Neutrophil (primary cell): ENCODE results near the gene FAM78B.

Source experiments
- H3K27ac ChIP-seq: fragments of 200-600 bp; sonication (generic); 2 replicates; pipeline ENCODE4 v1.5.1; 2016; ENCODE audit warnings: mild to moderate bottlenecking, moderate library complexity
- H3K27me3 ChIP-seq: fragments of 200-600 bp; sonication (generic); 2 replicates; pipeline ENCODE4 v1.6.0; 2016; ENCODE audit warnings: mild to moderate bottlenecking
- H3K36me3 ChIP-seq: fragments of 200-600 bp; sonication (generic); 2 replicates; pipeline ENCODE4 v1.5.1; 2017
- H3K4me1 ChIP-seq, 2 experiments: fragments of 200-600 bp in 1 of 2; sonication (generic) in 1 of 2; 1 replicate in 1 of 2; 2 replicates in 1 of 2; pipeline versions ENCODE4 v1.5.1 to v1.6.1; 2013 to 2016; ENCODE audit warnings: low read depth in 1 of 2, low read length in 1 of 2, mild to moderate bottlenecking in 1 of 2, moderate library complexity in 1 of 2; ENCODE audit not compliant: control insufficient read depth in 1 of 2, insufficient read depth in 1 of 2
- H3K4me3 ChIP-seq, 2 experiments: fragments of 200-600 bp in 1 of 2; sonication (generic) in 1 of 2; 1 replicate in 1 of 2; 2 replicates in 1 of 2; pipeline ENCODE4 v1.5.1; 2013 to 2016; ENCODE audit warnings: low read depth in 1 of 2, low read length in 1 of 2, mild to moderate bottlenecking in 1 of 2, moderate library complexity in 1 of 2
- H3K9me3 ChIP-seq: fragments of 200-600 bp; sonication (generic); 2 replicates; pipeline ENCODE4 v1.5.1; 2016
- CTCF ChIP-seq: fragments of 200-600 bp; sonication (generic); IDR thresholded peaks from 2 replicates; pipeline ENCODE4 v1.5.1; 2016; ENCODE audit warnings: antibody characterized with exemption

Gene FAM78B

GRCh38 chr1:166166698-166167571 lies at the start of gene FAM78B:
Gene FAM78B, minus strand, starts transcription at chr1:166167001. Its CDS starts 753 bp downstream, at chr1:166166248.
- H3K36me3 ChIP-seq, result no peaks in the 10 kb centered on the region
- no peak within 1 kb of the TSS for H3K4me3 ChIP-seq
- H3K27ac ChIP-seq, result no peak within 1 kb of the TSS
- no peaks in the 10 kb centered on the region for H3K9me3 ChIP-seq
- H3K27me3 ChIP-seq, result peaks cover 92% of the 10 kb centered on the region
- no peaks in the 10 kb centered on the region for H3K4me1 ChIP-seq
- TF ChIP-seq CTCF, result no peak

GRCh38 chr1:166202546-166202945 lies 35.7 kb upstream of the FAM78B start:
- Histone ChIP-seq H3K36me3 (no peaks in the 10 kb centered on the region), H3K27ac (no peak overlapping the region), H3K4me1 (no peaks in the 10 kb centered on the region), H3K9me3 (no peaks in the 10 kb centered on the region), H3K4me3 (no peak overlapping the region), H3K27me3 (no peaks in the 10 kb centered on the region)
- no peak for TF ChIP-seq CTCF

GRCh38 chr1:166200743-166201142 lies 33.9 kb upstream of the FAM78B start:
- Histone ChIP-seq H3K4me3 (no peak overlapping the region), H3K4me1 (no peaks in the 10 kb centered on the region), H3K36me3 (no peaks in the 10 kb centered on the region), H3K27me3 (no peaks in the 10 kb centered on the region), H3K9me3 (no peaks in the 10 kb centered on the region), H3K27ac (no peak overlapping the region)
- no peak for TF ChIP-seq CTCF

GRCh38 chr1:166197597-166197996 lies 30.8 kb upstream of the FAM78B start:
- Histone ChIP-seq H3K4me1 (no peaks in the 10 kb centered on the region), H3K27ac (no peak overlapping the region), H3K9me3 (no peaks in the 10 kb centered on the region), H3K4me3 (no peak overlapping the region), H3K27me3 (no peaks in the 10 kb centered on the region), H3K36me3 (no peaks in the 10 kb centered on the region)
- TF ChIP-seq CTCF, result no peak

- Histone ChIP-seq H3K4me1 (no peaks in the 10 kb centered on the region), H3K27me3 (no peaks in the 10 kb centered on the region)
- no peak for TF ChIP-seq CTCF
Observed at GRCh38 chr1:166197141-166197540, 30.3 kb upstream of the FAM78B start.

More at GRCh38 chr1:166197141-166197540, 30.3 kb upstream of the FAM78B start:
- Histone ChIP-seq H3K36me3 (no peaks in the 10 kb centered on the region), H3K4me3 (no peak overlapping the region), H3K27ac (no peak overlapping the region), H3K9me3 (no peaks in the 10 kb centered on the region)
